GM21737 (cell line): ENCODE results near the gene GSG1L.

Source experiments
- ATAC-seq: cut with Tn5 transposase; IDR thresholded peaks from one replicate; pipeline ENCODE4 v1.9.1; 2021; ENCODE audit warnings: mild to moderate bottlenecking, moderate library complexity; ENCODE audit not compliant: unreplicated experiment

Gene GSG1L

GRCh38 chr16:27862953-27863352 is 200.6 kb downstream of the GSG1L start:
- no peak for ATAC-seq

- ATAC-seq: no peak
These were observed 203.4 kb downstream of the GSG1L start for GRCh38 chr16:27860091-27860490.

- no peak for ATAC-seq
These were observed 204.5 kb downstream of the GSG1L start for GRCh38 chr16:27859020-27859419.

GRCh38 chr16:27853651-27854050 is 209.9 kb downstream of the GSG1L start:
- no peak for ATAC-seq

DNA sequence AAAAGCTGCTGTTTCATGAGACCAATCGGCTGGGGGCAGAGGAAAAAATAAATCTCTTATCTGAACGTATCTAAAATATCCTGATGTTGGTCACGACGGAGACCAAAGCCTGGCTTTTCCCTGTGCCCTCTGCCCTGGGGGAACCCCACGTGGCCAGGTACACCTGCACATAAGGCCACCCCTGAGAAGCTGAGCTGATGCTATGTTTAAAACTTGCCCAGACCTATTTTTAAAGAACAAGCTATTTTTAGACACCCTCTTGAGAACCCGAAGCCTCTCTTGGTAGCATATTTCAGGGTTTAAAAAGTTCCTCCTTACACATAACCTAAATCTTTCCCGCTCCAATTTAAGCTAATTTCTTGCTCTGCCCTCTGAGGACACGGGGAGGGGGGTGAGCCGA is 210.4 kb downstream of the GSG1L start:
- no peak for ATAC-seq

DNA sequence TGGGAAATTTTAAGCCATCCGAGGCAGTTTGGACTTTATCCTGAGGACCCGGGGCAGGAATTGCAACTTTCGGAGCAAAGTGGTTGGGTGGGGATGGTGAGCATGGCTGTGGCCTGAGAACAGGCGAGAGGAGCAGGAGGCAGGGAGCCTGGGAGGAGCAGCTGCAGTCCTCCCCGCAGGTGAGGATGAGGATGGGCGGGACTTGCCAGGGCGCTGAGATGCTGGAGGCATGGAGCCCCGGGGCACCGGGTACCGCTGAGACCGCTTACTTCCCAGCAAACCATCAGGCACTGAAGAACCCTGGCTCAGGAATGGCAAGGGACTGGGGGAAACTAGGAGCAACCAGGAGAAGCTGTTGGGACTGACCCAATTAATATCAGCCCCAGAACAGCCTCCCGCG is 210.8 kb downstream of the GSG1L start:
- no peak for ATAC-seq

- no peak for ATAC-seq
These were observed 211.4 kb downstream of the GSG1L start for GRCh38 chr16:27852116-27852515.

DNA sequence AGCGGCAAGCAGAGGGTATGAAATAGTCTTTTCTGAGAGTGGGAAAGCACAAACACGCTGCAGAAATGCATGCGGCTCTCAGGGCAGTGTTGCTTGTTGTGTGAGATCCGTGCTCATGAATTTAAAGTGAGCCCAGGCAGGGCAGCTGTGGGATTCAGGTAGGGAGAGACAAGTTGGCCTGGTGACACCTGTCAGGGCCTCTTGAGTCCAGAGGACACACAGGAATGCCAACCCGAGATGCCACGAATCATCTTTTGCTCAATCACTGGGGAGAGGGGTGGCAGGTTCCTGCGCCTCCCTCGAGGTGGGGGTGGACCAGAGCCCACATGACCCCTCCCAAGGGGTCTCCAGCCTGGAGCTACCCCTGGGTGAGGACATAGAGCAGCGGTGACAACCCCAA is 211.9 kb downstream of the GSG1L start:
- no peak for ATAC-seq

- no peak for ATAC-seq
These were observed 213.9 kb downstream of the GSG1L start for GRCh38 chr16:27849621-27850020.

- ATAC-seq: no peak
These were observed 216.4 kb downstream of the GSG1L start for GRCh38 chr16:27847030-27847550.

- no peak for ATAC-seq
These were observed 218.7 kb downstream of the GSG1L start for GRCh38 chr16:27844826-27845225.

DNA sequence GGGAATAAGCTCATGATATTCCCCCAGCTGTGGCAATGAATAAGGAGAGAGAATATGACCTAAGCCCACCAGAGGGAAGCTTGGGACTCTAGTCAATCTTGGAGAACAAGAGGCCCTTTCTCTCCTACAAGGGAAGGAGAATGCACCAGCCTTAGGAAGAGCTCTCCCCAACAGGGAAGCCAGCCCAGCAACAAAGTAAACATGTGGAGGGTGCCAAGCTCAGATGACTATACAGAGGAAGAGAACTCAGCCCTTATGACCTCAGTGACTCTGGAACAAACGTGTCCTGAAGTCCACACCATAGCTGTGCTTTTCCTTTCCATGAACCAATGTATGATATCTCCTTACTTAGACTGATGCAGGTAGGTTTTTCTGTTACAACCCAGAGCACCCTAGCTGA is 219.7 kb downstream of the GSG1L start:
- no peak for ATAC-seq

GRCh38 chr16:27841911-27842310 is 221.6 kb downstream of the GSG1L start:
- ATAC-seq: no peak

DNA sequence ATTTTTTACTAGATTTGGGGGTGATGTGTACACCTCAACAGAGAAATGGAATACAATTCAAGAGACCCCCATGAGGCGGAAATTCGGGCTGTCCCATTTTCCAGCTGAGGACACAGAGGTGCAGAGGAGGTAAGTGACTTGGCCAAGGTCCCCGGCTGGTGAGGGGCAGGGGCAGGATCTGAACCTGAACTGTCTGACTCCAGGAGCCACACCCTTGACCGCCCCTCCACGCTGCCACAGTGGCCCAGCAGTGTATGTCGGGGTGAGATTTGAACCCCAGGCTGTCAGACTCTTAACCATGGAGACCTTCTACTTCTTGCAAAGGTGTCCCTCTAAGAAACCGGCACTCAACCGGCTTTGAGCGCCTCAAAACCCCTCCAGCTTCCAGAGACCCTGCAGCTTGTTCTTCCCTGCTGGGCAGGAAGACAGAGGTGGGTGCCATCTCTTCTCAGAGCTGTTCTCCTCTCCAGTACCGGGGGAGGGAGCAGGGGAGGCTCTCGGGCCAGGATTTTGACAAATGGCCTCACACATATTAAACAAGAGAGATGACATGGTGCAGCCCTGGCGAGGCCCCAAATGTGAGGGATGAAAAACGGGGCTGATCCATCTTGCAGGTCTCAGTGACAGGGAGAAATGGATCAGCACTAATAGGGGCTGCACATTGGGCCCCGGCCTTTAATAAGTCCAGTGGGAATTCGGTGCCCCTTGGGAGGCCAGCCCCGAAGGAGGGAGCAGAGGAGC is 222.3 kb downstream of the GSG1L start:
- ATAC-seq: no peak

GRCh38 chr16:27840311-27841060 is 223.0 kb downstream of the GSG1L start:
- ATAC-seq: no peak

GRCh38 chr16:27839419-27839818 is 224.1 kb downstream of the GSG1L start:
- no peak for ATAC-seq

- ATAC-seq: no peak
These were observed 224.9 kb downstream of the GSG1L start for GRCh38 chr16:27838536-27839175.

- no peak for ATAC-seq
These were observed 233.5 kb downstream of the GSG1L start for GRCh38 chr16:27829975-27830374.

DNA sequence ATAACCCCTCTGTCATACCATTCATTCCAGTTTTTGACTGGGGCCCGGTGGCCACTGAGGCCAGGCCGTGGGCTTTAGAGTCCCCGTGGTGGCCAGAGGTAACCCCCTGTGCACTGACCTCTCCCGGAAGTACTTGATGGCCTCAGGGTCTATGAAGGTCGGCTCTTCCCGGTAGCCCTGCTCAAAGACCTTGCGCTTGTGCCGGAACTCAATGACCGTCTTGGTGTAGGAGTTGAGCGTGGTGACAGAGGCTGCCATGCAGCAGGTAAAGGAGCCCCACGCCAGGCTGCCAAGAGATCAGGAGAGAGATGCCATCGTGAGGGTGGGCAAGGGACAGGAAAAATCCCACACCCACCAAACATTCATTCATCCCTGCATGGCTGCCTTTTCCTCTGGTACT is 234.8 kb downstream of the GSG1L start:
- no peak for ATAC-seq

- ATAC-seq: no peak
These were observed 235.7 kb downstream of the GSG1L start for GRCh38 chr16:27827765-27828164.

GRCh38 chr16:27826893-27827289 is 236.6 kb downstream of the GSG1L start:
- ATAC-seq: no peak
